ENCODE measurements around the gene CACNA1A.
A peak's percentile ranks its signal among the peaks of the same experiment; 100 is the strongest.
"Not testable (repeated sequence)": the region's sequence is repeated elsewhere in the genome, so short reads cannot be mapped to it uniquely, and the experiment has no call there.

The CACNA1A gene

GRCh38 chr19:13277104-13277809 lies 229.0 kb downstream of the CACNA1A start:
- DNase-seq (ENCODE audit: low read depth) = peak; percentile 64

DNA sequence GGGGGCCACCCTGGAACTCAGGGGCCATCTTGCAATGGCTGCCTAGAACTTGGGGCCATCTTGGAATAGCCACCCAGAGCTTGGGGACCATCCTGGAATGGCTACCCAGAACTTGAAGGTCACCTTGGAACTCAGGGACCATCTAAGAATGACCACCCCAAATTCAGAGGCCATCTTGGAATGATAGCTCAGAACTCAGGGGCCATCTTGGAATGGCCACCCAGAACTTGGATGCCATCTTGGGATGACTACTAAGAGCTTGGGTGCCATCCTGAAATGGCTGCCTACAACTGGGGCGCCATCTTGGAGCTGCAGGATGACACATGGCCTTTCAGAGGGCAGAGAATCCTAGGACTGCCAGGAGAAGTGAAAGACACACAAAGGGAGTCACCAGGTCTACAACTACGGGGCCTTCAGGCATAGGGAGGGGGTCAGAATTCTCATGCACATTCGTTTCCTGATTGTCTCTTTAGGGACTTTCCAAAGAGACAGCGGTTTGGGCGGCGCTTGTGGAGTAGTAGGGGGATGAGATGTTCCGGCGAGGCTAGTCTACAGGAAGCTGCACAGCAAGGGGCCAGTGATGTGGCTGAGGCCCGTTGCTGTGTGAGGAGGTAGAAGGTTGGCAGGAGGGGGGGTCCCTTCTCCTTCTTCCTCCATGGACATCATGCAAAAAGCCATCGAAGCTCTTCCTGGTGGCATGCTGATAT lies 231.1 kb downstream of the CACNA1A start:
- no peak for DNase-seq (ENCODE audit: low read depth)

DNA sequence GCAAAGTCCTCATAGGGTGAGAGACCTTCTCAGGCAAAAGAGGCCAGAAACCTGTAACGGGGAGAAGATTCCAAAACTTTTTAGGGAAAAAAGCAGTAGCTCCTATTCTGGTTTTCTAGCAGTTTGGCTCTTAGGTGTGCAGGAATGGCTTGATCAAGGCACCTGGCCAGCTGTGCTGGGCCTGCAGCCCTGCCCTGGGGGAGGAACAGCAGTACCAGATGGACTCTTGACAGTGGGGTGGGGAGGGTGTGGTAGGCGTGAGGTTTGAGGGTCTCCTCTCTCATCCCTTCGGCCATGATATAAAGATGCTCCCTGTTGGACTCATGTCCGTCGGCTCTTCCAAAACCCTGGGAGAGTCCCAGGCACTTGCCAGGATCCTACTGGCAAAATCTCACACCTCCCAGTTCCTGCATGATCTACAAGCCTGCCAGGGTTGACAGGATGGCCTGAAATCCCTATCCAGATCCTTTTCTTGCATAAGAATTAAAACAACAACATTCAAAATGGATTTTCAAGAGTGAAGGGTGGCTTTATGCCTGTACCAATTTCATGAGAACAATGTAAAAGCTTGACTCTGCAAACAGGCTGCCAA lies 235.7 kb downstream of the CACNA1A start:
- DNase-seq (ENCODE audit: low read depth) = no peak

- DNase-seq (ENCODE audit: low read depth) = no peak
Measured at GRCh38 chr19:13269348-13269747, 236.9 kb downstream of the CACNA1A start.

GRCh38 chr19:13267889-13268288 lies 238.4 kb downstream of the CACNA1A start:
- DNase-seq (ENCODE audit: low read depth) = no peak

DNA sequence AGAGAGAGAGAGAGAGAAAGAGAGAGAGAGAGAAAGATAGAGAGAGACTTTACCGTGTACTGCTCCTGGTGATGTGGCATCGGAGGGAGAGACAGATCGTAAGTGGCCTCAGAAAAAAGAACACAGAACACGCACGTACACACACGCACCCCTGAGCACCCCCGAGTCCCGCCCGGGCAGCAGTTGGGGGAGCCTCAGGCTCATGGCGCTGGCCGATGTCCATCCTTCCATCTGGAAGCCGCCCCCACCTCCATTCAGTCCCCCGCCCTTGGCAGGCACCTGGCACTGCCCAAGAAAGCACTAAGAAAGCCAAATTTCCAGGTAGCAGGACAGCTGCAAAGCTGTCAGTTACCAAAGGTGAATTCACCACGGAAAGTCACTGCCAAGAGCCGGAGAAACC lies 239.1 kb downstream of the CACNA1A start:
- DNase-seq (ENCODE audit: low read depth) = no peak

GRCh38 chr19:13262450-13262849 lies 243.8 kb downstream of the CACNA1A start:
- DNase-seq (ENCODE audit: low read depth) = peak; percentile 45

DNA sequence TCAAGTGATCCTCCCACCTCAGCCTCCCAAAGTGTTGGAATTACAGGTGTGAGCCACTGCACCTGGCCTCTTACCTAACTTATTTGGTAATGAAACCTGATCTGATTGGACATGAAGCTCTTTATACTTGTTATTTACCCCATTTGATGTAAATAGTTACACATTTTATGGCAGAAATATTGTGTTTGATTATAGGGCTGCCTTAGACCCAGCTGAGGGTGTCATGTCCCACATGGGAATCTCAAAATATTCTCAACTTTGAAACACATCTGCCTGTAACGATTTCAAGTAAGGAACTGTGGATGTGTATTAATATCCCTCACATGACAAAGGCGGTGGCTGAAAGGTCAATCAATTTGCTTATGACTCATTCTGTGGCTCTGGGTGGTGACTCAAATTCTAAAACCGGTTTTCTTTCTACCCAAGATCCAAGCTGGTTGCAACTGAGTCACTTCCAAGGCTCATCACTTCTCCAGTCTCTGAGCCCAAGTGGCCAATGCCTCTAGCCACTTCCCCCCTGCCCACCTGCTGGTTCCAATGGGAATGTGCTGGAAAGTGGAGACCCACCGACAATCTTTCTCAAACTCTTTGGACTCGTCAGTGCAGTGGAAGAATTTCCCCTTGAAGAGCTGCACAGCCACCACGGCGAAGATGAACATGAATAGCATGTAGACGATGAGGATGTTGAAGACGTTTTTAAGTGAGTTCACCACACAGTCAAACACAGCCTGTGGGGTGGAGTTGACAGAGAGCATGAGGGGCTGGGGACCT lies 245.2 kb downstream of the CACNA1A start:
- DNase-seq (ENCODE audit: low read depth) = peak; percentile 87

DNA sequence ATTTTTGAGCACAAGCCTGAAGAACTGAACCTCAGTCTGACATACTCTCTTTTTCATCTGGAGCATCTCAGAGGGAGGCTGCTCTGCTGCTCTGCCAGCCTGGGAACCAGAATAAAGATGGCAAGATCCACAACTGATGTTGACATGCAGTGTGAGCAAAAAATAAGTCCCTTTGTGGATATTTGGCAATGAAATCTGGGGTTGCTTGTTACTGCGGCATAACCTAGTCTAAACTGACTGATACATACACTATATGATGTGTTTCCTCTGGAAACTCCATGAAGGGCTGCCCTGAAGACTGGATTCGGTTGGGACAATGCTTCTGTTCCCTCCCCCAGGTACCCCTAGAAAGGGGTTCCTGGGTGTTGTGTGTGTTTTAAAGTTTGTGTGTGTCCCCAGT lies 249.4 kb downstream of the CACNA1A start:
- no peak for DNase-seq (ENCODE audit: low read depth)

DNA sequence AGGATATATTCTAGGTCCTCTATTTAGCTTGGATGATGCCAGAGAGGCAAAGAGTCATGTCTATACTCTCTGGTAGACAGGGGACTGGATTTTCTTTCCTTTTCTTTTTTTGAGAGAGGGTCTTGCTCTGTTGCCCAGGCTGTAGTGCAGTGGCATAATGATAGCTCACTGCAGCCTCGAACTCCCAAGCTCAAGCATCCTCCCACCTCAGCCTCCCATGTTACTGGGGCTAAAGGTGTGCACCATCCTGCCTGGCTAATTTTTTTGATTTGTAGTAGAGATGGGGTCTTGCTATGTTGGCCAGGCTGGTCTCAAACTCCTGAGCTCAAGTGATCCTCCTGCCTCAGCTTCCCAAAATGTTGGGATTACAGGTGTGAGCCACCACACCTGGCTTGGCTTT lies 249.9 kb downstream of the CACNA1A start:
- DNase-seq (ENCODE audit: low read depth) = not testable (repeated sequence)

DNA sequence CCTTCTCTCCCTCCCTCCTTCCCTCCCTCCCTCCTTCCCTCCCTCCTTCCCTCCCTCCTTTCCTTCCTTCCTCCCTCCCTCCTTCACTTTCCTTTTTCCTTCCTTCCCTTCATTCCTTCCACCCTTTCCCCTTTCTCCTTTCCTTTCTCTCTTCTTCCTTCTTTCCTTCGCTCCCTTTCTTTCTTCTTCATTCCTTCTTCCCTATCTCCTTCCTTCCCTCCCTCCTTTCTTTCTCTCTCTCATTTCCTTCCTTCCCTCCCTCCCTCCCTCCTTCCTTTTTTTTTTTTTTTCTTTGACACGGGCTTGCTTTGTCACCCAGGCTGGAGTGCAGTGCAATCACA lies 250.6 kb downstream of the CACNA1A start:
- no peak for DNase-seq (ENCODE audit: low read depth)

DNA sequence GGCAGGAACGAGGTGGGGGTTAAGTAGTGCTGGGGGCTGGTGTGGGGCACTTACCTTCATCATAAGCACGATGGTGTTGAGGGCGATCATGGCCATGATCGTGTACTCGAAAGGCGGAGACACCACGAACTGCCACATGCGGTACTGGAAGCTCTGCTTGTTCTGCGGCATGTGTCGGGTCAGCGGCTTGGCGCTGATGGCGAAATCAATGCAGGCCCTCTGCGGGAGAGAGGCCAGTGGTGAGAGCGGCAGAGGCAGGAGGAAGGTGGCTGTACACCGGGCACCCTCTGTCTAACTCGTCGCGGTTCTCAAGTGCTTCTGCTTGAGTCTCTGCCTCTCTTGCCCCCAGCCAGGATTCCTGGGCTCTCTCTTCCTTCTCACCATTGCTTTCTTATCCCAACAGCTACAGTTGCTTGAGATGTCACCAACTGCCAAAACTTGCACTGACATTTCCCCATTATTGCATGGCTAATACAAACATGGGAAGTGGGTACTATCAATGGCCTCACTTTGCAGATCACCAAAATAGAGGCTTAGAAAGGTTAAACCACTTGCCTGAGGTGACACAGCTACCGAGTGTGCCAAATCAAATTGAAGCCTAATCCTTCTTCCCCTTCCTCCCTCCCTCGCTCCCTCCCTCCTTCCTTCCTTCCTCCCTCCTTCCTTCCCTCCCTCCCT lies 251.1 kb downstream of the CACNA1A start:
- no peak for DNase-seq (ENCODE audit: low read depth)

- DNase-seq (ENCODE audit: low read depth) = no peak
Measured at GRCh38 chr19:13252569-13253335, 253.5 kb downstream of the CACNA1A start.

GRCh38 chr19:13244920-13245319 lies 261.4 kb downstream of the CACNA1A start:
- DNase-seq (ENCODE audit: low read depth) = no peak

DNA sequence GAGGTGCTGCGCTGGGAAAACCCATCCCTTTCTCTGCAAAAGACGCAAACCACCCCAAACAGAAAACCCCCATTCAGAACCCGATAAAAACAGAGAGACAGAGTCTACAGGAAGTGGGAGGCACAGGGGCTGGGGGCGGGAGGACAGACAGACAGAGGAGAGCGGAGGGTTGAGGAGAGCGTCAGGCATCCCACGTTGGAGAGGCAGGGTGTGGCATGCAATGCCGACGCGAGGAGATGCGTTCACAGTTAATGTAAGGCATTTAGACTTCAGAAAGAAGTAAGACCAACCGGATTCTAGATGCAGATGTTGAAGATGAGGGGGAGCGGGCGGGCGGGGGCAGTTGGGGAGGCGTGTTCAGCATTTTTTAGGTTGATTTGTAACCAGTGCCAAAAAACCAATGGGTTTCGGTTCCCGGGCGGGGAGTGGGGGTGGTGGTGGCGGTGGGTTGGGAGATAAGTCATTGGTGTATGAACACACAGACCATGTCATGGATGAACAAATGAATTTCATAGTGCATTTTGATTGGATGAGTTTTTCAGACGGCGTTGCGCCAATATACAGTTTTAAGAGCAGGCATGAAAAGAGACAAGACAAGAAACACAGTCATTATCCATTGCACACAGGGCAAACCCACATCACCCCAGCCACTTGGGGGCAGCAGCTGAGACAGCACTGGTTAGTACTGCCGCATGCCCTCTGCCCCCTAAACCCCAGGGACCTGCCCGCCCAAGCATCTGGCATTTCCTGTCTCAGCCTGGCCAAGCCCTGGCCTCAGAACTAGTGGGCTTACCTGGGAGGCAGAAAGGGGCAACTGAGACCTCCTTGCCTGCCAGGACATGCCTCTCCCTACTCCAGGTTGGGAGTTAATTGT lies 264.8 kb downstream of the CACNA1A start:
- no peak for DNase-seq (ENCODE audit: low read depth)

DNA sequence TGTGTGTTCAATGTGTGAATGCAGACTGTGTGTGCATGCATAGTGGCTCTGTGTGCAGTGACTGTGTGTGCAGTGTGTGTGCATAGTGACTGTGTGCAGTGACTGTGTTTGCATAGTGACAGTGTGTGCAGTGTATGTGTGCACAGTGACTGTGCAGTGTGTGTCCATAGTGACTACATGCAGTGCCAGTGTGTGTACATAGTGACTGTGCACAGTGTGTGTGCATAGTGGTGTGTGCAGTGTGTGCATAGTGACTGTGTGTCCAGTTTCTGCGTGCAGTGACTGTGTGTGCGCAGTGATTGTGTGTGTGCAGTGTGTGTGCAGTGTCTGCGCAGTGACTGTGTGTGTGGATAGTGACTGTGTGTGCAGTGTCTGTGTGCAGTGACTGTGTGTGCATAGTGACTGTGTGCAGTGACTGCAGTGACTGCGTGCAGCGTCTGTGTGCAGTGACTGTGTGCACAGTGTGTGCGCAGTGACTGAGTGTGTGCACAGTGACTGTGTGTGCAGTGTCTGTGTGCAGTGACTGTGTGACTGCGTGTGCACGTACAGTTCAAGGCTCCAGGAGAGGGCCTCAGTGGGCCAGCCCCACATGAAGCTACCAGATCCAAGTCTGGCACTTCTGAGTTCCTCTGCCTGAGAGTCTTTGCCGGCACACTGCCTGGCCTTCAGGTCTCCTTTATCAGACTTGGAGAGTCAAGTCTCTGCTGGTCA lies 265.8 kb downstream of the CACNA1A start:
- no peak for DNase-seq (ENCODE audit: low read depth)

GRCh38 chr19:13238891-13239534 lies 267.3 kb downstream of the CACNA1A start:
- DNase-seq (ENCODE audit: low read depth) = no peak

- DNase-seq (ENCODE audit: low read depth) = peak; percentile 11
Measured at GRCh38 chr19:13234518-13234917, 271.8 kb downstream of the CACNA1A start.

DNA sequence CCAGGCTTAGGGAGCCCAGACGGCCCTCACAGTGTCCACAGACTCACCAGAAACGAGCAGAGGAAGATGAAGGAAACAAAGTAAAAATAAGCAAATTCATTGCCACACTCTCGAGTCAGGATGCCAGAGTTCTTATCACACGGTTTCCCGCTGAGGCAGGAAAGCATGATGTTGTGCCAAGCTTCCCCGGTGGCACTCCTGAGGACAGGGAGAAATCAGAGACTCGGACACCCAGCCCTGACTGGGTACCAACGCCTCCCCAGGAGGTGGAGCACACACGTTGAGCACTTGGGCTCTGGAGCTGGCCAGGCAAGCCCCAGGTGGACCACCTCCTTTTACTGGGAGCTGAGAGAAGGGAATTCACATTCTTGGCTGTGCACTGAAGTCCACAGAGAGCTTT lies 274.6 kb downstream of the CACNA1A start:
- DNase-seq (ENCODE audit: low read depth) = no peak
